ENCODE data around the gene TAS2R31.
"Not testable (repeated sequence)": the region's sequence is repeated elsewhere in the genome, so short reads cannot be mapped to it uniquely, and the experiment has no call there.

Gene TAS2R31

DNA sequence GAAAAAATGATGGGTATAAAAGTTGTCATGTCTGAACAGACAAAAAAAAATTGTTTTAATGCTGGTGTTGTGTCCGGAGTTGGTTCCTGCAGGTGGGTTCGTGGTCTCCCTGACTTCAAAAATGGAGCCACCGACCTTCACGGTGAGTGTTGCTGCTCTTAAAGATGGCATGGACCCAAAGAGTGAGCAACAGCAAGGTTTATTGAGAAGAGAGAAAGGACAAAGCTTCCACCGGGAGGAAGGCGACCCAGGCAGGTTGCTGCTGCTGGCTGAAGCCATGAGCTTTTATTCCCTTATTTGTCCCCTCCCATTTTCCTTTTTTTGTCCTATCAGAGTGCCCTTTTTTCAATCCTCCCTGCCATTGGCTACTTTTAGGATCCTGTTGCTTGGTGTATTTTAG lies at the start of gene TAS2R31:
Gene TAS2R31 (minus strand): TSS at position 101 of the 400 bp plus-strand sequence. CDS start 72 bp downstream, at position 29.
- DNase-seq (ENCODE audit: low spot score) = no peak

DNA sequence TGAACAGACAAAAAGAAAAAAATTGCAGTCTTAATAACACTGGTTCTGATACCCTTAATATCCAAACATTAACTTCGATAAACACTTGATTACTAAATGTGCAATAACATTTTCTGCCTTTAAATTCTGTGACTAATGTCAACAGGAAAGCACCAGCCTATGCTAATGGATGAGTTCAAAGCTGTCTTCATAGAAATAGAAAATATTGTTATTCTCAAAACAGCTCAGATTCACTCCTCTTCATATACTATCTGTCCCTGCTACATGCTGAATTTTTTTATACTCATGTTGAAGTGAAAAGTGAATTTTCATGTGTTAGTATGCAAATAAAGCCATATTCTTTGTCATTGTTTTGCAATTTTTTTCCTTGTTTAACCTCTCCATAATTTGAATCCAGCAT lies 47.0 kb upstream of the TAS2R31 start:
- DNase-seq (ENCODE audit: low spot score) = no peak

DNA sequence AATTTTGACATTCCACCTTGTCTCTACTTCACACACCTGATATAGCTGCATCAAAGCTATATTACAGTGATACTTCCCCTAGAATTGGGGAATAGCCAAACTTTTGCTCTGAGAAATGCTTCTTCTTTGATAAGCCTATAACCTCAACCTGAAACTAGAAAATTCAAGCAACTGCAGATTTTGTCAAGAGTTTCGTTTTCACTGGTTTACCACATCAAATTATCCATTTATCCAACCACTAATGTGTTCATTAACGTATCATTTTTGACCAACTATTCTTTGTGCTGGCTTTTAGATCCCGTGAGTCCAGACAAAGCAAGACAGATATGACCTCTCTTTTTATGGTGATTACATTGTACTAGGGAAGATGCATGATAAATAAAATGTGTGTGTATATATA lies 44.4 kb upstream of the TAS2R31 start:
- no peak for DNase-seq (ENCODE audit: low spot score)

DNA sequence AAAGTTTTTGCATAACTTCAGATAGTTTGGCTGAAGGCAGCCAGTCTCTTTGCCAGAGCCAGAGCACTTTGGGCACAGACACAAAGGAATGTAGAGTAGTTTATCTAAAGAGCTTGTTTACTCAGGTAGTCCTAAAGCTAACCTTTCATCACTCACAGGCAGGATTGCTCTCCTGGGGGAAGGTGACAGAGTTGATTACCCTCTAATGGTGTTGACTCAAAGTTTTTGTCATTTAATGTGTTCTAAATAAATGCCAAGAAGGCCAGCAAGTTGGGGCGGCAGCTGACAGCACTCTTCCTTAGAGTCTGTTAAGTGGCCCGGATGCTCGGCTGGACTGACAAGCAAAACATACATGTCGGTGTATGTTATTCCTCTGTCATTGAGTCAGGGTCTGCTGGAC lies 40.2 kb upstream of the TAS2R31 start:
- no peak for DNase-seq (ENCODE audit: low spot score)

DNA sequence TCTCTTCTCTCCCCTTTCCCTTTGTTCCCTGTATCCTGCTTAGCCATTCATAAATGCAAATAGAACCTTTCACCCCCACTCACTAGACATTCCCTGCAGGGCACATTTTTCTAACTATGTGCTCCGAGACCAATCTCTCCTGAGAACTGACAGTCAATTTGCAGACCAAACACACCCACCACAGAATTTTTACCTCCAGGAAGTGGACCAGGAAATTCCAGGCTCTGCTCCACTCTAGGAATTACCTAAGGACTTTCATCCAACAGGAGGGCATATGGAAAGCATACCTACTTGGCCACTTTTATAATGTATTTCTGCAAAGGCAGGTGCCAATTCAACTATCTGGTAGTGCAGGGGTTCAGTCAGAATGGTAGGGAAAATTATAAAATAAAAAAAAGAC lies 39.8 kb upstream of the TAS2R31 start:
- DNase-seq (ENCODE audit: low spot score) = no peak

DNA sequence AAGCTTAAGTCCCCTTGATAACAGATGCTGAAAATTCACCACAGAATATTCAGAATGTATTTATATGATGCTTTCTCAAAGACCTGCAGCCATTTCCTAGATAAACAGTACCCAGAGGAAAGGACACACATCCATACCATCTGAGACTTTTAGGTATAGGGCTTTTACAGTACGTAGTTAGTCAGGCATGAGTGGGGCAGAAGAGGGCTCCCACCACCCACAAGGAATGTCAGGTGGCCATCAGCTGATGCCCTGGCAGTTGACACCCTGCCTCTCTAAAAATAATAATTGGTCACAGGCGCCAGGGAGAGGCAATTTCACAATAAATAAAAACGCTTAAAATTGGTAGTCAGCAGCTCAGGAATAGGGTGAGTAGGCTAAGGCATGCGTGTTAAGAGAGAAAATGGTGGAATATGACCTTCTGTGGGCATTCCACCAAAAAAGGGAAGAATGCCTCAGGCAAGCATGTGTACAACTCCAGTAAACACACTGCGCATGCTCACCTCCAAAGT lies 38.7 kb upstream of the TAS2R31 start:
- no peak for DNase-seq (ENCODE audit: low spot score)

DNA sequence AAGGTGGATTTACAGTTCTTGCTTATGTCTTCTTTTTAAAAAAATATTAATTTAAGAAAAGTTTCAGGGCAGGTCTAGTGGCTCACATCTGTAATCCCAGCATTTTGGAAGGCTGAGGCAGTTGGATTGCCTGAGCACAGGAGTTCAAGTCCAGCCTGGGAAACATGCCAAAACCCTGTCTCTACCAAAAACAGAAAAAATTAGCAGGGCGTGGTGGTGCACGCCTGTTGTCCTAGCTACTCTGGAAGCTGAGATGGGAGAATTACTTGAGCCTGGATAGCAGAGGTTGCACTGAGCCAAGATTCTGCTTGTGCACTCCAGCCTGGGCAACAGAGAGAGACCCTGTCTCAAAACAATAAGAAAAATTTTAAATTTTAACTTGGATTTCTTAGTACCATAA lies 36.3 kb upstream of the TAS2R31 start:
- DNase-seq (ENCODE audit: low spot score) = no peak

- DNase-seq (ENCODE audit: low spot score) = not testable (repeated sequence)
Observed at GRCh38 chr12:11062194-11062593, 31.0 kb upstream of the TAS2R31 start, which contains the start of gene TAS2R46. TAS2R46 (minus strand) TSS chr12:11062294; CDS start chr12:11062294, 0 bp downstream.

DNA sequence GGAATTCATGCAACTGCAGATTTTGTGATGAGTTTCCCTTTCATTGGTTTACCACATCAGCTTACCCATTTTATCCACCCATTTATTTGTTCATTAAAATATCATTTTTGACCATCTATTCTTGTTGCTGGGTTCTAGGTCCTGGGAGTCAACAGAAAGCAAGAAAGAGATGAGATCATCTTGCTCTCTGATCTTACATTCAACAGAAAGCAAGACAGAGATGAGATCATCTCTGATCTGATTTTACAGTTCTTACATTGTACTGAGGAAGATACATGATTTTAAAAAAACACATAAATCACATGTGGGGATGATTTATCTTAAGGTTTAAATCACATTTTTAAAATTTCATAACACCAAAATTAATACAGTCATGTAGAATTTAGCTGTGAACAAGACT lies 28.6 kb upstream of the TAS2R31 start:
- DNase-seq (ENCODE audit: low spot score) = no peak

DNA sequence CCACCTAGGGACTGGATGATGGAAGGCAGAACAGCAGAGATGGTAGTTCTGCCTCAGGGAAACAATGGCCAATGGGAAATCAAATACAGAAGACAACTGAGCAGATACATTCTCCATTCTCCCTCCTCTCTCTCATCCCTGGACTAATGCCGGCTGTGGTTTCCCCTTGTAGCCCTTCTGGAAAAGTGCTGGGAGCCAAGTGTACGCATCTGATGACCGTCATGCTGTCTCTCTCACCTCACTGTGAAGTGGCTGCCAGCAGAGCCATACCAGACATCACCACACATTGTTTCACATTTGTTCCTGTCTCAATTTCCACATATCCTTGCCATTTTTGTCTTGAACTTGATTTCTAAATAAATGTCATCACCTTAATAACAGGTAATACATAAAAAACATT lies 27.8 kb upstream of the TAS2R31 start:
- DNase-seq (ENCODE audit: low spot score) = no peak

DNA sequence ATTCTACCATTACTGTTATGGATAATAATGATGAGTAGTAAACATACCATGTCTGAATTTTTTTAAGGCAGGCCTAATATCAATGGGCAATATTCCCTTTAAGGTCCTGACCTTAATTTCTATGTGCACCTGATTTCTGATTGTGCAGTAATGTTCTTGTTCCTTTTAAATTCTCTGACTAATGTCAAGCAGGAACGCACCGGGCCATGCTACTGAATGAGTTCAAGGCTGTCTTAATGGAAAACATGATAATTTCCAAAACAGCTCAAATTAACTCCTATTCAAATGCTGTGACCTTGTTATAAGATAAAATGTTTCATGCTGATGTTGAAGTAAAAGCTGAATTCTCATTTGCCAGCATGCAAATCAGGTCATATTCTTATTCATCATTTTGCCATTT lies 24.1 kb upstream of the TAS2R31 start:
- DNase-seq (ENCODE audit: low spot score) = no peak

- DNase-seq (ENCODE audit: low spot score) = not testable (repeated sequence)
Observed at GRCh38 chr12:11049806-11050531, 18.8 kb upstream of the TAS2R31 start.

DNA sequence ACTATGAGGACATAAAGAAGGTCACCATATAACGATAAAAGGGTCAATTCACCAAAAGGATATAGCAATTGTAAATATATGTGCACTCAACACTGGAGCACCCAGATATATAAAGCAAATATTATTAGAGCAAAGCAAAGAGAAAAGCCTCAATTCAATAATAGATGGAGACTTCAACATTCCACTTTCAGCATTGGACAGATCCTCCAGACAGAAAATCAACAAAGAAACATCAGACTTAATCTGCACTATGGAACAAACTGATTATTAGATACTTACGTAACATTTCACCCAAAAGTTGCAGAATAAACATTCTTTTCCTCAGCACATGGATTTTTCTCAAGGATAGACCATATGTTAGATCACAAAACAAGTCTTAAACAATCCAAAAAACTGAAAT lies 10.2 kb upstream of the TAS2R31 start:
- DNase-seq (ENCODE audit: low spot score) = not testable (repeated sequence)

GRCh38 chr12:11040162-11040561 lies 9.0 kb upstream of the TAS2R31 start:
- peak; percentile 9 for DNase-seq (ENCODE audit: low spot score)

DNA sequence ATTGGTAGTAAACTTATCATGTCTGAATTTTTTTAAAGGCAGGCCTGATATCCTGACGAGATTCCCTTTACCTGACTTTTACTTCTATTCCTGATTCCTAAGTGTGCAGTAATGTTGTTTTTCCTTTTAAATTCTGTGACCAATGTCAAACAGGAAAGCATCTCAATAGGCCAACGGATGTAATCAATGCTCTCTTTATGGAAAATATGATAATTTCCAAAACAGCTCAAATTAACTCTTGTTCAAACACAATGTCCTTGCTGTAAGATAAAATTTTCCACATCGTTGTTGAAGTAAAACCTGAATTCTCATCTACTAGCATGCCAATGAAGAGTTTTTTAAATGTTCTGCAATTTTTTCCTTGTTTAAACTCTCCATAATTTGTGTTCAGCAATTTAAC lies 8.0 kb upstream of the TAS2R31 start:
- no peak for DNase-seq (ENCODE audit: low spot score)

GRCh38 chr12:11033959-11034358 lies 2.8 kb upstream of the TAS2R31 start:
- DNase-seq (ENCODE audit: low spot score) = not testable (repeated sequence)

GRCh38 chr12:11026118-11026517 lies 5.1 kb downstream of the TAS2R31 start:
- DNase-seq (ENCODE audit: low spot score) = no peak

DNA sequence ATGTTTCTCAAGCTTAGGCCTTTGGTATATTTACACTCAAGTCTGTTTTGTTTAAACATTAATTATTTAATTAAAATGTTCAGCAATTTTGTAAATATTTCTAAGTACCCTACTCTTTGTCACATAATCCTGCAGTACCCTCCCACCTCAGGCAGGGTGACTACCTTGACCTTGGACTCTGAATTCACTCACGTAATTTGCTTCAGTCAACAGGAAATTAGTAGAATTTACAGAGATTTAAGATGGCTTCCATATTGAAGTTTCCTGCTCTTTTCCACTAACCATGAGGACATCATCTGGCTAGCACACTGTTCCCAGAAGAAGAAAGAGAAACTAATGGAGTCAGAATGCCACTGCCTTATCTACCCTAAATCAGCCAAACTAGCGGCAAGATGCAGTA lies 7.8 kb downstream of the TAS2R31 start:
- no peak for DNase-seq (ENCODE audit: low spot score)

DNA sequence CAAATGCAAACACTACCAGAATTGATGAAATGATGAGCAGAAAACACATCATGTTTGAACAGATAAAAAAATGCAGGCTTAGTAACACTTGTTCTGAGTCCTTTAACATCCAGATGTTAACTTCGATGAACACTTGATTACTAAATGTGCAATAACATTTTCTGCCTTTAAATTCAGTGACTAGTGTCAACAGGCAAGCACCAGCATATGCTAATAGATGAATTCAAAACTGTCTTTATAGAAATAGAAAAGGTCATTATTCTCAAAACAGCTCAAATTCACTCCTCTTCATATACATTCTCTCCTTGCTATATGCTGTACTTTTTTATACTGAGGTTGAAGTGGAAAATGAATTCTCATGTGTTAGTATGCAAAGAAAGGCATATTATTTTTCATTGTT lies 8.7 kb downstream of the TAS2R31 start, which contains the start of gene TAS2R19:
Gene TAS2R19 (minus strand): TSS at position 101 of the 400 bp plus-strand sequence. CDS start 49 bp downstream, at position 52.
- no peak for DNase-seq (ENCODE audit: low spot score)

DNA sequence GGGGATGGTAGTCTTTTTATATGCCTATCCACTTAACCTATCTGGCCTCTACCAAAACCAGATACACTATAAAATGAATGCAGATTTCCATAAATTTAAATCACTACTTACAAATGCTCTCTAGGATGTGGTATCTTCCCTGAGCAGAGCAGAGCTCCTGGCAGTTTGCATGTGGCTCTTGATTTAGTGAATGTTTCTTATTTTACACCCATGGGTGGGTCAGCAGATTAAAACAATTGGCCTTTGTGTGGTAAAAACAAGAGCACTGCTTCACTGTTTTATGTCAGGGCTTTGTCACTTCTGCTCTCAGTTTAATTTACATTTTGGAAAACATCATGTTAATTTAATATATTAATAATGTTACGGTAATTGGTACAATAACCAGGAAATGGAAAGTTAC lies 14.3 kb downstream of the TAS2R31 start:
- DNase-seq (ENCODE audit: low spot score) = no peak

GRCh38 chr12:11015775-11016430 lies 15.3 kb downstream of the TAS2R31 start:
- DNase-seq (ENCODE audit: low spot score) = no peak

- no peak for DNase-seq (ENCODE audit: low spot score)
Observed at GRCh38 chr12:11014234-11014633, 17.0 kb downstream of the TAS2R31 start.

GRCh38 chr12:11007608-11008007 lies 23.6 kb downstream of the TAS2R31 start:
- DNase-seq (ENCODE audit: low spot score) = no peak

All from GM03348 (cell line).